Smooth muscle cell (in vitro differentiated cells): ENCODE data around the gene SLC22A14. TPM values are rescaled to one million over a fixed set of nuclear protein-coding genes. Genes with fewer than 3 reads are reported as not detected.
A peak's percentile ranks its signal among the peaks of the same experiment; 100 is the strongest.

Source experiments
- DNase-seq: peaks from one replicate; lab custom pipeline; 2025; ENCODE audit not compliant: unreplicated experiment; lab: John Stamatoyannopoulos, UW
- H2AFZ ChIP-seq: fragments of 200-600 bp; sonication (generic); 2 replicates; pipeline ENCODE4 v1.6.0; 2016; ENCODE audit warnings: antibody characterized with exemption, low read depth, mild to moderate bottlenecking
- H3F3A ChIP-seq: fragments of 200-600 bp; sonication (generic); 2 replicates; pipeline ENCODE4 v1.6.0; 2017; ENCODE audit warnings: antibody characterized with exemption, low read depth
- H3K27ac ChIP-seq: fragments of 200-600 bp; sonication (generic); 2 replicates; pipeline ENCODE4 v1.5.1; 2016; ENCODE audit warnings: low read depth, mild to moderate bottlenecking
- H3K27me3 ChIP-seq: fragments of 200-600 bp; sonication (generic); 2 replicates; pipeline ENCODE4 v1.6.1; 2016; ENCODE audit warnings: low read depth, mild to moderate bottlenecking
- H3K36me3 ChIP-seq: fragments of 200-600 bp; sonication (generic); 2 replicates; pipeline ENCODE4 v1.5.1; 2016; ENCODE audit warnings: low read depth
- H3K4me1 ChIP-seq: fragments of 200-600 bp; sonication (generic); 2 replicates; pipeline ENCODE4 v1.5.1; 2016; ENCODE audit warnings: low read depth
- H3K4me2 ChIP-seq: fragments of 200-600 bp; sonication (generic); 2 replicates; pipeline ENCODE4 v1.6.0; 2016; ENCODE audit warnings: mild to moderate bottlenecking
- H3K4me3 ChIP-seq: fragments of 200-600 bp; sonication (generic); 2 replicates; pipeline ENCODE4 v1.5.1; 2016; ENCODE audit warnings: mild to moderate bottlenecking
- H3K79me2 ChIP-seq: fragments of 200-600 bp; sonication (generic); 2 replicates; pipeline ENCODE4 v1.6.0; 2016; ENCODE audit warnings: low read depth, mild to moderate bottlenecking
- H3K9ac ChIP-seq: fragments of 200-600 bp; sonication (generic); 2 replicates; pipeline ENCODE4 v1.6.0; 2016; ENCODE audit warnings: low read depth
- H3K9me3 ChIP-seq: fragments of 200-600 bp; sonication (generic); replicated peaks from 2 replicates; pipeline ENCODE4 v1.5.1; 2016; ENCODE audit warnings: low read depth
- H4K20me1 ChIP-seq: fragments of 200-600 bp; sonication (generic); 2 replicates; pipeline ENCODE4 v1.6.0; 2016; ENCODE audit warnings: low read depth
- WGBS: methylation state at CpG from one replicate; pipeline ENCODE4 v1.1.7; 2016; ENCODE audit warnings: low lambda C conversion rate; 5-methylcytosine and 5-hydroxymethylcytosine counted together
- polyA plus RNA-seq: library from polyadenylated mRNA; unstranded; fragments of >200 nt; fragmentation: Nextera tagmentation; extraction: Ambion mirVana; gene quantifications from 2 replicates; pipeline ENCODE4 v1.2.1, GENCODE V29; 2016
- total RNA-seq: library from RNA; depleted of rRNA; stranded (reverse); fragments of >200 nt; gene quantifications from 2 replicates; pipeline ENCODE4 v1.2.3, GENCODE V29; 2014
- TF ChIP-seq, protein P1 (sequence below): fragments of 200-600 bp; sonication (generic); IDR thresholded peaks from 2 replicates; pipeline ENCODE4 v1.5.1; 2017; ENCODE audit warnings: borderline replicate concordance, mild to moderate bottlenecking, antibody characterized with exemption; ENCODE audit not compliant: insufficient read depth, poor library complexity, severe bottlenecking

Gene SLC22A14
- total and polyA plus RNA-seq, 2 experiments from 2014 or later, result 0.09 to 0.66 TPM

- 90% methylated on average over 19 of the region's 19 CpGs for WGBS
- Histone ChIP-seq H4K20me1 (no peaks in the 10 kb centered on the region), H3K27ac (no peak overlapping the region), H3F3A (no peaks in the 10 kb centered on the region), H3K9ac (no peak overlapping the region), H3K9me3 (no peaks in the 10 kb centered on the region), H3K4me3 (peak overlapping the region; percentile 77), H3K4me1 (no peaks in the 10 kb centered on the region), H3K4me2 (peak overlapping the region; percentile 97), H2AFZ (peak overlapping the region; percentile 96), H3K27me3 (no peaks in the 10 kb centered on the region), H3K36me3 (no peaks in the 10 kb centered on the region), H3K79me2 (no peaks in the 10 kb centered on the region)
- DNase-seq, result no peak
- TF ChIP-seq, protein P1, sequence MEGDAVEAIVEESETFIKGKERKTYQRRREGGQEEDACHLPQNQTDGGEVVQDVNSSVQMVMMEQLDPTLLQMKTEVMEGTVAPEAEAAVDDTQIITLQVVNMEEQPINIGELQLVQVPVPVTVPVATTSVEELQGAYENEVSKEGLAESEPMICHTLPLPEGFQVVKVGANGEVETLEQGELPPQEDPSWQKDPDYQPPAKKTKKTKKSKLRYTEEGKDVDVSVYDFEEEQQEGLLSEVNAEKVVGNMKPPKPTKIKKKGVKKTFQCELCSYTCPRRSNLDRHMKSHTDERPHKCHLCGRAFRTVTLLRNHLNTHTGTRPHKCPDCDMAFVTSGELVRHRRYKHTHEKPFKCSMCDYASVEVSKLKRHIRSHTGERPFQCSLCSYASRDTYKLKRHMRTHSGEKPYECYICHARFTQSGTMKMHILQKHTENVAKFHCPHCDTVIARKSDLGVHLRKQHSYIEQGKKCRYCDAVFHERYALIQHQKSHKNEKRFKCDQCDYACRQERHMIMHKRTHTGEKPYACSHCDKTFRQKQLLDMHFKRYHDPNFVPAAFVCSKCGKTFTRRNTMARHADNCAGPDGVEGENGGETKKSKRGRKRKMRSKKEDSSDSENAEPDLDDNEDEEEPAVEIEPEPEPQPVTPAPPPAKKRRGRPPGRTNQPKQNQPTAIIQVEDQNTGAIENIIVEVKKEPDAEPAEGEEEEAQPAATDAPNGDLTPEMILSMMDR, result no peak
Measured at GRCh38 chr3:38347421-38348200, 65.5 kb downstream of the SLC22A14 start.

DNA sequence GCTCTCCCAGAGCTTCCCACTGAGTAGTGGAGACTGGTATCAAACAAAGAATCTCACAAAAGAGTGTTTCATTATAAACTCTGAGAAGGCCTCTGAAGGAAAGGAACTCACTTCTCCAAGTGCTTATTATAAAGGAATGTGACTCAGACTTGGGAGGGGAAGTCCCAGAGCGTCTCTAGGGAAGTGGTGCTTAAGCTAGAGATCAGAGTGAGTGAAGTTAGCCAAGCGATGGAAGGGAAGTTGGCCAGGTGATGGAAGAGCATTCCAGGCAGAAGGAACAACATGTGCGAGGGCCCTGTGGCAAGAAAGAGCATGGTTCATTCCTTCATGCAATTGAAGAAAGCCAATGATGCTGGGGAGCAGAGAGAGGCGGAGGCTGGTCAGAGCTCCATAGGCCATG lies 66.8 kb downstream of the SLC22A14 start:
- no peak overlapping the region for H3K4me3 ChIP-seq
- WGBS, result 68% methylated on average over 4 of the region's 4 CpGs
- H3K79me2 ChIP-seq, result no peaks in the 10 kb centered on the region
- no peaks in the 10 kb centered on the region for H3K4me1 ChIP-seq
- no peak overlapping the region for H2AFZ ChIP-seq
- no peak overlapping the region for H3K27ac ChIP-seq
- H3K9me3 ChIP-seq, result no peaks in the 10 kb centered on the region
- H4K20me1 ChIP-seq, result no peaks in the 10 kb centered on the region
- H3K9ac ChIP-seq, result no peak overlapping the region
- no peaks in the 10 kb centered on the region for H3K27me3 ChIP-seq
- no peak for DNase-seq
- H3K36me3 ChIP-seq, result no peaks in the 10 kb centered on the region
- H3F3A ChIP-seq, result no peaks in the 10 kb centered on the region
- TF ChIP-seq, protein P1, result no peak
- no peak overlapping the region for H3K4me2 ChIP-seq

DNA sequence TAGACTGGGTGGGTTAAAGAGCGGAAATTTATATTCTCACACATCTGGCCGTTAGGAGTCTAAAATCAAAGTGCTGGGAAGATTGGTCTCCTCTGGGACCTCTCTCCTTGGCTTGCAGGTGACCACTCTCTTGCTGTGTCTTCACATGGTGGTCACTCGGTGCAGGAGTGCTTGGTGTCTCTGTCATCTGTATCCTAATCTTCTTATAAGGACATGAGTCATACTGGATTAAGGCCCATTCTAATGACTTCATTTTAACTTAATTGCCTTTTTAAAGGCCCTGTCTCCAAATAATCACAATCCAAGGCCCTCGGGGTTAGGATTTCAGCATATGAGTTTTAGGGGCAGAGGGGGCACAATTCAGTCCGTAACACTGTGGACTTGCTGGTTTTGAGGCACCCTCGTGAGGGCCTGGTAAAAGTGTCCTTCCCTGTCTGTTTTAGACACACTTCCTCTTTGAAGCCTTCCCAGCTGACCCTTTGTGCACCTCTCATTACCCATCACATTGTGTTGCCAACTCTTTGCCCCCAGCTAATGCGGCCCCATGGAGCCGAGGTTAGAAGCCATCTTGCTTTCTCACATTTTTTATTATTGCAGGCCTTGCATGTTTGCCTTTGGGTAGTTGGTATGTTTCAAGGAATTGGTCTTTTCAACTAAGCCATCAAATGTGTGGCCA lies 67.7 kb downstream of the SLC22A14 start:
- Histone ChIP-seq H3K9ac (no peak overlapping the region), H2AFZ (no peak overlapping the region), H3F3A (no peaks in the 10 kb centered on the region), H3K79me2 (no peaks in the 10 kb centered on the region), H3K36me3 (no peaks in the 10 kb centered on the region), H3K4me2 (no peak overlapping the region), H4K20me1 (no peaks in the 10 kb centered on the region), H3K4me1 (no peaks in the 10 kb centered on the region), H3K27ac (no peak overlapping the region), H3K4me3 (no peak overlapping the region), H3K27me3 (no peaks in the 10 kb centered on the region), H3K9me3 (no peaks in the 10 kb centered on the region)
- 76% methylated on average over 8 of the region's 8 CpGs for WGBS
- DNase-seq, result no peak
- TF ChIP-seq, protein P1, result no peak
